Islet of Langerhans (tissue), 1 donor: ENCODE measurements around the gene FOXO3.
"Not testable (repeated sequence)": the region's sequence is repeated elsewhere in the genome, so short reads cannot be mapped to it uniquely, and the experiment has no call there.

Experiments
- FAIRE-seq: peaks from one replicate; lab custom pipeline; 2011; peaks lifted over from hg19 to GRCh38; lab: Jason Lieb, UNC

Gene FOXO3

DNA sequence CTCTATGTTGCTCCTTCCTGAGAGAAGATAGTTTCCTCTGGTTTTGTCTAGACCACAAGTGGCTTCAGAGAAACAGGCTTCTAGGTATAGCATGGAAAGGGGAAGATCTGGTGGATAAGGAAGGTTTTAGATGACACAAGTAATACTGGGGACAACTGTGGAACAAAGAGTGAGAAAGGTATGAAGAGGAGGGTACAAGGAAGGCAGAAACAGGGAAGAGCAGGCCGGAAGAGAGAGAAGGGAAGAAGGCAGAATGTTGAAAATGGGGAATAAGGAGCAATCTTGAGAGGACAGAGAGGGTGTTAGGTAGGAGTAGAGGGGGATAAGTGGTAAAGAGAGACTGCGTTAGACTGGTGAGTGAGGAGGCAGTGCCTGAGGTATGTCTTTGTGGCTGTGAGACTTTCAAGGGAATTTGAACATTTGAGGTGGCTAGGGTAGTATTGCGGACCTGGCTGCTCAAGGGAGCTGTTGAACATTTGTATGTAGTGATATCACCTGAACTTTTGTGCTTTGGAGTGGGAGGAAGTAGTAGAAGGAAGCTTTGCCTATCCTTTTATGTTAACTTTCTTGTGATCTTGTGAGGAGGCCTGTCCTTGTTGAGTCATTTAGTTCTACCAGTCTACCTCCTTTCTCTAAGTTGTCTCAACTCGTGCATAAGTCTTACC, 69.5 kb downstream of the FOXO3 start:
- no peak for FAIRE-seq

DNA sequence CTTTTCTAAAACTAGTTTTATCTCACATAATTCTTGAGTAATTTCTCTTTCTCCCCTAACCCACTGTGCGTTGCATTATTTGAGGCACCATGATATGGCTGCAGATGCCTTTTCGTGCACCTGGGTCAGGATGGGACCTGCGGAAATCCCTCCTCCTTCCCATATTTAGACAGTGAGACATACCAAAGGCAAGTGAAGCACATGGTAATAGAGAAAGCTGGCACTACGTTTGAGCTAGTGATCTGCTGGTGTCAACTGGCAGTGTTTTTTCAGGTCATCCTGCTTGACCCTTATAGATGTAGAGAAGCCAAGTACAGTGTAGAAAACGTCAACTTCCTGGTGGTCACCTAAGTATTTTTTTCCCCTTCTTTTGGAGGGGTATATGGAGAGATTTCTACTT, 71.7 kb downstream of the FOXO3 start:
- no peak for FAIRE-seq

DNA sequence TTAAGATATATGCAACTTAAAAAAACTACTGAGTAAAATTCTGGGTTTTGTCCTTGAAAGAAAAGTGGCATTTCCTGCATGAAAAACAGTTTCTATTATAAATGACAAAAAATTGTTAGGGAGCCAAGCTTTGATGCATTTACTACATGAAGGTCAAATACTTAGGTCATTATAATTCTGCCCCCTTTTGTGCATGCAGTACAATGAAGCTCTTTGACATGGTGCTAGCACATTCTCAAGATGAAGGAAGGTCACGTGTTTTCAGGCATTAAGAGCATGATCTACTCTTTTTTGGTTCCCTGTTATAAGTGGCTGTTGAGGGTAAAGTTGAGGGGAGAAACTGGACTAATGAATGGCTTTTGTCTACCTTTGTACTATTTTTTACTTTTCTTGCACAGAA, 72.7 kb downstream of the FOXO3 start:
- FAIRE-seq: no peak

DNA sequence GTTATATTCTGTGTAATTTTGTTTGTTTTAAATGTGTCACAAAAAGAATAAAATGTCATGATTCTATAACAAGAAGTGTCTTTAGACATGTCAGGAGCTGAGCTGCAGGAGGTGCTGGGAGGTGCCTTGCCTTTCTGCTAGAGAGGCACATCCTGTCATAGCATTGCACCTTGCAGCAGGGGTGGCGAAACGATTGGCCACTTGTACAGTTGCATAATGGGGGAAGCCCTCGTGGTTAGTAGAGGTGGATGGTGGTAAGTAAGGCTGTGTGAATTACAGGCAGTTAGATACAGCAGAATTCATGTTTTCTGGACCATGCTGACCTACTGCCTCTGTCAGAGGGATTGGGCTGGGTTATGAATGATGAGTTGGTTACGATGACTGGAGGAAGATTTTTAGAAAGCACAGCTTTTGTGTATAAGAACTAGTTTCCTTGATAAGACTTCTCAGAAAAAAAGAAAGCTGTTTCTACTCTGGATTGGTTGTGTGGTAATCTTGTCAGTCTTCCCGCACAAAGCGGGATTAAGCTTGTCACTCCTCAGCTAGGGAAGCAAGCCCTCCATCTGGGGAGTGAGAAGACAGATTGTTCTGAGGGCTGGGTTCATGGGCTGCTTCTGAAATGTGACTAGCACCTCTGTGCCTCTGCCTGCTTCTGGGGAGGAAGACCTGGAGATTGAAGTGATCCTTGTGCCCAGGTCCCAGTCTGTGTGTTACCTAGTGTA, 74.9 kb downstream of the FOXO3 start:
- FAIRE-seq: no peak

DNA sequence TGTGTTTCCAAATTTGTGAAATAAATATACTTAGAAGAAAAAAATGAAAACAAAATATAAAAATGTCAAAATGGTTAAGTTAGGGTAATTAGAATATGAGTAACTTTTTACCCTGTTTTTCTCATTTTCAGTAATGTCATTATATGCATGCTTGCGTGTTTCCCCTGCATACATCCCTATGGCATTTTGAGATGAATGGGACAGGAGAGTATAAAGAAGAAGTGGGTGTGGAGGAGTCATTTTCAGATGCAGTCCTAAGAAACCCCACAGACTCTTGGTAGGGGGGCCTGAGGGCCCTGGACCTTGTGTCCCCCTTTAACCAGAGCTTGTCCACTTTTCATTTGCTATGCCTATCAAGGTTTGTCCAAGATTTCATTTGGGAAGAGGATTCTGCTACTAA, 77.2 kb downstream of the FOXO3 start:
- no peak for FAIRE-seq

DNA sequence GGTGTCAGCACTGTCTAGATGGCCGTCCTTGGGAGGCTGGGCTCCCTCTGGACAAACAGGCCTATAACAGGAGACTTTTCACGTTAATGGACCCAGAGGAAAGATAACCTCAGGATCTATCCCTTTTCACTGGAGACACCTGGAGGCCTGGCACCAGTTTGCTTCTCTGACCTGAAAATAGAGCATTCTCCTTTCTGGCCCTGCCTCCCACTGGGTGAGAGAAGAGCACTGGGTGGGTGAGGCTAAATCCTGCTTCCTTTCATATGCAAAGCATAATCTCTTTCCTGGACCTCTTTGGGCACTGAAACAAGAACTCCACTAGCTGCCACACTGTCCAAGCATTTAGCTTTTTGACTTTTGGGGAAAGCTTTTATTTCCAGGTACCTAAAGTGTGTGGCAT, 78.3 kb downstream of the FOXO3 start:
- FAIRE-seq: no peak

DNA sequence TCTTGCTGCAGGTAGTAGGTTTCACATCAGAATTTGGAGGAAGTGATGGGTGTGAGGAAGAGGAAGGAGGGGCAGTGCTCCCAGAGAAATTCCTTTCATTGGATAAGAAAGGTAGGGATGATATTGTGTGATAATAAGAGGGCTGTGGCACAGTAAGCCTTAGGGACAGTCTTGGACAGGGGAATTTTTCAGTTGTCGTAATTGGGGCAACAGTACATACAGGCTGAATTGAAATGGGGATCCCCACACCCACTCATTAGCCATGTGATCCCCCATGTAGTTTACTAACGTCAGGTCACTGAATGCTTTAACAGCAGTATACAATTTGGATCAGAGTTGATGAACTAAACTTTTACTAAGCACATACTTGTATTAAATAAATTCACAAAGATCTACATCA, 79.4 kb downstream of the FOXO3 start:
- FAIRE-seq: no peak

DNA sequence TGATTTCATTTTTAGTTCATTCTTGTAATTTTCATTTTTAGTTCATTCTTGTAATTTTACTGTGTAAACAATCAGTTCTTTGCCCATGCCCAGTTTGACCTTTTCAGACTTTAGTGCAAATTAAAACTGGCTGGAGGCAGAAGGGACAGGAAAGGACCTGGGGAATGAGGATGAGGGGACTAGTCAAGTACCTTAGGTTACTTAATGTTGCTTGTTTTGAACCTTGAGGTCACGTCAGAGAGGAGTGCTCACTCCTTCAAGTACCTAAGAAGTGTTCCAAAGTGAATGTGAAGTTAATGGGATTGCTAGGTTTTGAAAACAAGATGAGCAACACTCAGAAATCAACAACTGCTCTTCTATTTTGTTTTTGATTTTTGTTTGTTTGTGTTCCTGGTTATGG, 82.5 kb downstream of the FOXO3 start:
- FAIRE-seq: no peak

DNA sequence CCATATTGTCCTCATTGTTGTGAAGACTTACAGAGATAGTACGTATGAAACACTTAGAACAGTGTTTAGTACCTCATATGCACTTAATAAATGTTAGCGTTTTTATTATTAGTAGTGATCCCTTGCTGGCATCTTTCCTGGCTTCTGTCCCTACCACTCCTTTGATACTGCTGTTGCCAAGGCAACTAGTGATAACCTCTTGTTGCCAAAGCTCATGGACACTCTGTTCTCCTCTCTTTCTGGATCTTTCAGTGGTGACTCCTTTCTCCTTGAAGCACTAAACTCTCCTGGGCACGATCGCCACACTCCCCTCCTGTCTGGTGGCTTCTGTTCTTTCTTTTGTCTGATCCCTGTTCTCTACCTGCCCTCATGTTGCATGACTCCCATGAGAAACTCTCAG, 83.5 kb downstream of the FOXO3 start:
- no peak for FAIRE-seq

DNA sequence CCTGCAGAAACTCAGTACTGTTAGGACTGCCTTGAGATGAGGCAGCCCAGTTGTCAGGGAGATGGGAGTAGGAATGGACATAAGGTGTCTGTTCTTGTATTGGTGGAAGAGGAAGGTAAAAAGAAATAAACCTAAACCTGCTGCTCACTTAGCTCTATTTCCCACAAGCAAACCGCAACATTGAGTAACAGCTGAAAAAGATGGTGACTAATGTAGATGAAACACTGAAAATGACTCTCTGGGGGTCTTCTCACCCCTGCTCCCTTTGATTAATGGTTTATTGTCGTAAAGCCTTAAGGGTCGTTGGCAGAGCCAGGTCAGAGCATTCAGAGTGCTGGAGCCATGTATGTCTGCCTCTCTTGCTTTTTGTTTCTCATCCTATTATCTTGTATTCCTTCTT, 87.5 kb downstream of the FOXO3 start:
- FAIRE-seq: no peak

DNA sequence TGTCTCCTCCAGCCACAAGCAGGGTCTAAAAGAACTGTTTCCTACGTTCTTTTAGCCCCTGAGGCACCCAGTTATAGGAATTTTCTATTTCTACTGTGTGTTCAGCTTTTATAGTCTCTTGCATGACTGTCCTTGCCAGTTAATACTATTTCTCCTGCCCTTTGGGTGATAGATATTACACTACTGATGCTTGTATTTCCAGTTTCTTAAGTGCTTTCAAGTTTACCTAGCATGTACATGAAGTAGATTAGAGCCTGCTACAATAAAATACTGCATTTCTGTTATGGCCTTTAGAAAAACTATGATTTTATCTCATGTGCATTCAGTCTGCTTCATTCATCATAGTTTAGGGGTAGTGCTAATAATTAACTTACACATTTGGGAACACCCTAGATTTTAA, 89.6 kb downstream of the FOXO3 start:
- FAIRE-seq: no peak

DNA sequence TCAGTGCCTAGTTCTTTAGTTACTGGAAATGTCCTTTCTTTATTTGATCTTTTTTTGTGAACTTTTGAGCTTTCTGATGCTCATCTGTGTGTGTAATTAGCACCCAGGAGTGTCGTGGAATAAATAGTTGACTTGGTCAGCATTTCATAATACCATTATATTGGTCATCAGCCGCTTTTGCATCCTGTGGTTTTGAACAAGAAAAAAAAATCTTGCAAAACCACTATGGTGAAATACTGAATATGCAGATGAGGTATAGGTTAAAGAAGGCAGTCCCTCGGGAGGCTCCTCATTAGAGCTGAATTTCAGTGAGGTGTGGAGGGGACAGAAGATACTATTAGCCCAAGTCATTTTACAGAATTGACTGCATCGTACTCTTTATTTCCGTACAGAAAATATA, 90.1 kb downstream of the FOXO3 start:
- no peak for FAIRE-seq

DNA sequence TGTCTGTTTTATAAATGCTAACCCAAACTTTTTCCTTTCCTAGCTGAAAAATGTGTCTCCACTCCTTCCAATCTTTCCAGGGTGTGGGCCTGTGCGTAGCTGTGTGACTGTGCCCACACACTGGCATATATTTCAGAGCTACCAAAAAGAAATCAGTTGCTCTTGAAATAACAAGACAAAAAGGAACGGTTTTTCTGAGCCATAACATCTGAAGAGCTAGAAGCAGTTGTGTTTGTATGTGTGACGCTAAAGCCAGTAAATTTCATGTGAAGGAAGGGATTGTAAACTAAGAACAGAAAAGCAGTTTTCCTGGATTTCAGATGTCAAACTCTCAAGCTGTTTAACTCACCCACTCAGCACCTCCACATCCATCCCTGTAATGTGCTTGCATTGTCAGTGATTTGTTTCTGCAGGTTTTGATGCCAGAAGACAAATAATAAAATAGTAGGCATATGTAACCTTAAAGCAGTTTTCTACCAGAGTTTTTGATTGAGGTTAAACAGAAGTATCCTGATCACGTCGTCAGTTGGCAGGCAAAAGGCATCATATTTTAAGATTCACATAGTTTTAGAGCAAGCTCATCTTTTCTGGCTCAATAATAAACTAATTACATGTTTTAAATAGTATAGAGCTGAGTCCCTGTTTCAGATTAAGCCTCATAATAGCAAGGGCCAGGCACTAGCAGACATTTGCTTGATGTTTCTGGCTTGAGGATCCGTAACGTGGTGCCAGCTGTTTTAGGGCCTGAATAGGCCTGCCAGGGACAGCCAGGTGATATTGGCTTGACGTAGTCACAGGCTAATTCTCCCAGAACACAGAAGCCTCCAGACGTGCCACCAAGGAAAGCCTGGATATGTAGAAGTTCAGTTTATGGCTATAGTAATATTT, 90.9 kb downstream of the FOXO3 start:
- no peak for FAIRE-seq

DNA sequence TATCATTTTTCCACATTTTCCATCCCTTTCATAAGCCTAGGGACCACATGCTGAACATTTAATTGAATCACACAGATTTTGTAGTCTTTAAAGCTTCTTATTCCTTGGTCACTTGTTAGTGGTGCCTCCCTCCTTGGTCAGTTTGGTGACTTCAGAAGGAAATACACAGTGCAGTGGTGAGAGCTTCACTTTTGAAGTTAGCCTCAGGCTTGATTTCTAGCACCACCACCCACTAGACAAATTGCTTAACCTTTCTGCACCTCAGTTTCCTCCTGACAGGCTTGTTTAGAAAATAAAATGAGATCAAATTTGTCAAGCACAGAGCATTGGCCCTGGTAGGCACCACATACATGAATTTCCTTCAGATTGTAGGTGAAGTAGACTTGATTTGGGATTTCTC, 91.7 kb downstream of the FOXO3 start:
- no peak for FAIRE-seq

DNA sequence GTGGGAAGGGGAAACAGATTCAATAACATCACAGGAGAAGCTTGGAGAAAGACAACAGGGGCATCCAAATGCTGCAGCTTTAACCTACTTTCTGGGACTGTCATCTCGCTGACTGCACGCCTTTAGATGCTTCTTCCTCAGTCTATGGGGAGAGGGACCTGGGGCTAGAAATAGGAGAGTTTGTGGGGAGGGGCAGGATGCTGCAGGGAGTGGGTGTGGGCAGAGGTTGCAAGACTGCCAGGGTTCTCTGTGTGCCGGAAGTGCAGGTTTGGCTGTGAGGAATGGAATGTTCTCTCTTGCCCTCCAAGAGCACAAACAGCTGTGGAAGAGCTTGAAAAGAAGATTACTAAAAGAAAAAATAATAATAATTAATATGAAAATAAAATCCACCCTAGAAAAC, 93.2 kb downstream of the FOXO3 start:
- FAIRE-seq: no peak

DNA sequence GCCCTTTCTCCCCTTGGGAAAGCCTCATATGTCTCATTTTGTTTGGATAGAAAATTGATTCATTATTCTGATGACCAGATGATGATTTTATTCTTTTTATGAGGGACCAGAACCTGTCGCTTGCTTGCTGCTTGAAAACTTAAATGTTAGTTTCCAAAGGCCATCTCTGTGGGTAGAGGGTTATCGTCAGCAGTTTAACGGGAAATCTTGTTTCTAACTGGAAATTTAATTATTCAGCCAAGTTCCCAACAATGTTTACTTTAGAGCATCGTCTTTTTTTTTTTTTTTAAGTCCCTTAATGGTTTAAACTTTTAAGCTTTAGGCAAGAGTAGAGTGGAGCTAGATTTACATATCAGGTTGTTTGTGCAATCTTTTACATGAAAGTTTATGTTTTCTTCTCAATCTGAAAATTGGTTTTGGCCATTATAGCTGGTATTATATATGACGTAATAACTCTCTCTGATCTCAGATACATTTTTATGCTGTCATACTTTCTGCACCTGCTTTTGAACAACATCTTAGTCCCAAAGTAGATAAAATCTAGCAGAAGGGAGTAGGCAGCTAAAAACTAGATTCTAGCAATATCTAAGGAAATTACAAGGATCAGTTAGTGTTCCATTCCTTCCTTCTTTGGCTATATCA, 93.9 kb downstream of the FOXO3 start:
- no peak for FAIRE-seq

DNA sequence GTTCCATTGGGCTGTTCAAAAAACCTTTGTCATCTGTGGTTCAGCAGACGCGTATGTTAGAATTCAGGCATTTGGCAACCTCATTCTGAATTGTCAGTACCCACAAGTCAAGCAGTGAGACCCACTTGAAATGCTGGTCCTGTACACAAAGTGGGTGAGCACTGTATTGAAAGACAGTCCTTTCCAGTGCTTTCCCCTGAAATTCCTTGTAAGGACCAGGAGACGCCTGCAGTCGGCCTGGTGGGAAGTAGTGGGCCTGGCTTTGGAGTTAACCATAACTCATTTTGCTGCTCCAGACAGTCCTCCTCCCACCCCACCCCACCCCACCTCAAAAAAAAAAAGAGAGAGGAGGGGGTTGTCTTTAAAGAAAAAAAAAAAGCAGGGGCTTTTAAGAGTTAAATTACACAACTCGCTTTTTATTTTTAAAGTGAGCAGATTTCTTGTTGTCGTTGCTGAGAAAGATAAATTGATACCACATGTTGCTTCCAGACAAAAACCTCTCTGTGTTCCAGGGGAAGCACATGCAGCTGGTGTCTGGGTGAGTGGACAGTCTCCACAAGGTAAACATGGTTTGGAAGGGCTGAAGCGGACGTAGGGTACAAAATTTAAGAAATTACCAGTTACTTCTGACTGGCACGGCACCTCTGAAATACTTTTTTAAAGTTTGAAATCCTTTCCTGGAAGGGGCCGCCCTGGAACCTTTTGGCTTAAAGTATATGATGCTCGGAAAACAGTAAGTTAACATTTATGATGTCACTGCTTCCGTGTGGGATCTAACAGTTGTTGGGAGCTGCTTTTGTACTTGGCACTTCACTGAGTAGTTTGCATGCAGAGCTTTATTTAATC, 95.3 kb downstream of the FOXO3 start:
- FAIRE-seq: no peak

DNA sequence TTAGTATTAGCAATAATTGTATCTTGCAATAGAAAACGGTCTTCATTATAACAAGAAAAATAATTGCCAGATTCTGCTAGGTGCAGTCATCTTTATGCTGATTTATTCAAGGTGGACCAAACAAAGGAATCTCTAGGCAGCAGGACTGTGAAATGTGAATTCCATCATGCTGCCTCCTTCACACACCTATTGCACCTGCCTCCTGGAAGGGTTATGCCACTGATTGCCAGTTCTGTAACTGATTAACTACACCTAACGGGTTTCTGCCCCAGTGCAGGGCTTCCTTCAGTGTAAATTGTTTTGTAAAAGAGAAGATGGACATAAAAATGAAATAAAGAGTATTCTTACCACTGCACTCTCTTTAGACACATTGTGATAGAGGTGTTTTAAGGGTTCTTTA, 96.1 kb downstream of the FOXO3 start:
- no peak for FAIRE-seq

DNA sequence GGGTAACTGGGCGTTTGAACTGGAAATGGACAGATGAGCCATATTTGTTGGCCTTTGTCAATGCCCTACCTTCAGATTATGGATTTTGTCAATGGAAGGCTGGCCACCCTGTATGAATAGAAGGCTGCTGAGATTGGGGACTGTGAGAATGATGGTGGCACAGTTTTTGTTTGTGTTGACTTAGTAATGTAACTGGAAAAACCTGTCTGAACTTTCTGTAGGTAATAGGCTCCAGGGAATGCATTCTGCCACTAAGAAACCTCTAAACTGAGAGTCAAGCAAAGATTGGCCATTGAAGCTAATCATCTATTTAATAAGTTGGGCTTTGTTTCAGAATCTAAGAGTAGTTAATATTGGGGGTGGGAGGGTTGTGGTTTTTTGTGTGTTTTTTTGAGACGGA, 97.5 kb downstream of the FOXO3 start:
- FAIRE-seq: no peak

DNA sequence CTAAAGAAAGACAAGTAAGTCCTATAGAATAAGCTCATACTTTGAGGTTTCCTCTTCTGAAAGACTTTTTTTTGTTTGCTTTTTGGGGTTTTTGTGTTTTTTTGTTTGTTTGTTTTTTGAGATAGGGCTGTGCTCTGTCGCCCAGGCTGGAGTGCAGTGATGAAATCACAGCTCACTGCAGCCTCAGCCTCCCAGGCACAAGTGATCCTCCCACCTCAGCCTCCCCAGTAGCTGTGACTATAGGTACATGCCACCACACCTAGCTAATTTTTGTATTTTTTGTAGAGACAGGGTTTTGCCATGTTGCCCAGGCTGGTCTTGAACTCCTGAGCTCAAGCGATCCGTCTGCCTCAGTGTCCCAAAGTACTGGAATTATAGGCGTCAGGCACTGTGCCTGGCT, 98.1 kb downstream of the FOXO3 start:
- not testable (repeated sequence) for FAIRE-seq

DNA sequence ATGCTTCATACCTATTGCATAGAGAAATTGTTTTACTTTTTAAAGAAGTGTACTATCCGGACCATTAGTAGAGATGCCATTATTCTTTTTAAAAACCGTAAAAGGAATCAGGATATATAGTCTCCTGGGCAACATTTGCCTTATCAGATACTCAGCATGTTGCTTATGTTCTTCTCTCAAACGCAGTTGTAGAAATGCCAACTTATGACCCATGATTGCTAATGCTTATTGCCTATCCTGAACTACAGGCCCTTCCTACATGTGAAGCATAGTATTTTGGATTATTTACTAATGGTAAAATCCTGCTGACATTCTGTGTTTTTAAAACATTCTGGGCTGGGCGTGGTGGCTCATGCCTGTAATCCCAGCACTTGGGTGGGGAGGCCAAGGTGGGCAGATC, 99.5 kb downstream of the FOXO3 start:
- FAIRE-seq: no peak

DNA sequence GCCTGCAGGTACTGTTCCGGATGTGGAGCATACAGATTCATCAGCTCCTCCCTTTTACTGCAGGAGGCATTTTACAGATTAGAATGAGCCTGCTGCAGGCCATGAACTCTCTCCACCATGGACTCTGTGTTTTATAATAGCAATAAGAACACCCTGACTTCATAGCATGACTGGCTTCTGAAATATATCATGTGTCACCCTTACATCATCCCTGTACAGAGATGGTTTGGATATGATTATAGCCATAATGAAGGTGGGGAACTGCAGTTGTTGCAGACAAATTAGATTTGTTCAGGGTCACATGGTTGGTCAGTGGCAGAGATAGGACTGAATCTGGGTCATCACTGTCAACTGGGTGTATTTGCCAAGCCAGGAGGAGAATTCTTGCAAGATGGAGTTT, 100.7 kb downstream of the FOXO3 start:
- no peak for FAIRE-seq
